HEK293 (cell line): ENCODE data around the gene KLF2.
A peak's percentile ranks its signal among the peaks of the same experiment; 100 is the strongest.

Experiments used
- CTCF ChIA-PET: fragments of 350-600 bp; formaldehyde crosslinking; extraction: SDS; loops from one replicate; lab custom pipeline; 2021; ENCODE audit warnings: antibody characterized with exemption; lab: Yijun Ruan, JAX
- POLR2A ChIA-PET: fragments of 300-600 bp; formaldehyde crosslinking; extraction: SDS; loops from one replicate; lab custom pipeline; 2020; ENCODE audit warnings: antibody characterized with exemption, inconsistent platforms; lab: Yijun Ruan, JAX
- H3K27ac ChIP-seq: fragments of 200-500 bp; sonication (Bioruptor generic); 2 replicates; pipeline ENCODE4 v1.5.1; 2014; ENCODE audit warnings: low read depth, low read length, control low read depth, inconsistent platforms; ENCODE audit errors: extremely low read depth
- H3K36me3 ChIP-seq, 2 experiments: fragments of 200-500 bp in 1 of 2; sonication (Bioruptor generic) in 1 of 2; 1 replicate in 1 of 2; 2 replicates in 1 of 2; pipeline ENCODE4 v1.5.1; 2014 to 2017; ENCODE audit warnings: inconsistent platforms in 2 of 2, low read length in 2 of 2; ENCODE audit not compliant: control insufficient read depth in 2 of 2, insufficient read depth in 1 of 2
- H3K4me1 ChIP-seq: fragments of 200-500 bp; sonication (Bioruptor generic); 2 replicates; pipeline ENCODE4 v1.5.1; 2014; ENCODE audit warnings: mild to moderate bottlenecking, low read length, inconsistent platforms; ENCODE audit not compliant: control insufficient read depth, insufficient read depth
- H3K4me3 ChIP-seq: 2 replicates; pipeline ENCODE4 v1.5.1; 2011; ENCODE audit warnings: low read depth, mild to moderate bottlenecking, control low read depth, low read length, moderate library complexity
- H3K9me3 ChIP-seq: fragments of 200-500 bp; sonication (Bioruptor generic); 2 replicates; pipeline ENCODE4 v1.5.1; 2014; ENCODE audit warnings: low read depth, low read length, inconsistent platforms; ENCODE audit not compliant: control insufficient read depth, insufficient read depth
- EGR2 ChIP-seq: fragments of 450-650 bp; formaldehyde crosslinking; IDR thresholded peaks from 2 replicates; pipeline ENCODE4 v1.5.1; 2016; ENCODE audit warnings: low read depth, missing biosample characterization, missing genetic modification characterization
- KLF1 ChIP-seq: fragments of 450-650 bp; formaldehyde crosslinking; IDR thresholded peaks from 2 replicates; pipeline ENCODE4 v1.5.1; 2016; ENCODE audit warnings: missing biosample characterization, missing genetic modification characterization
- KLF10 ChIP-seq: fragments of 450-650 bp; IDR thresholded peaks from 2 replicates; pipeline ENCODE4 v1.5.1; 2018; ENCODE audit warnings: missing biosample characterization, mild to moderate bottlenecking, missing genetic modification characterization
- KLF17 ChIP-seq: fragments of 450-650 bp; formaldehyde crosslinking; IDR thresholded peaks from 2 replicates; pipeline ENCODE4 v1.5.1; 2016; ENCODE audit warnings: missing biosample characterization, missing genetic modification characterization
- MEIS1 ChIP-seq: sonication (generic); formaldehyde crosslinking; IDR thresholded peaks from 2 replicates; pipeline ENCODE4 v1.8.1; 2022; ENCODE audit warnings: missing genetic modification reagents, mild to moderate bottlenecking, borderline replicate concordance
- REPIN1 ChIP-seq: fragments of 450-650 bp; formaldehyde crosslinking; IDR thresholded peaks from 2 replicates; pipeline ENCODE4 v1.5.1; 2017; ENCODE audit warnings: missing biosample characterization, missing genetic modification characterization, low read depth
- SETDB1 ChIP-seq: IDR thresholded peaks from one replicate; pipeline ENCODE4 v1.6.1; 2017; ENCODE audit warnings: mild to moderate bottlenecking, low read length, moderate library complexity, mixed read lengths; ENCODE audit not compliant: insufficient read length
- SP7 ChIP-seq: fragments of 450-650 bp; formaldehyde crosslinking; IDR thresholded peaks from 2 replicates; pipeline ENCODE4 v1.5.1; 2016; ENCODE audit warnings: missing biosample characterization, missing genetic modification characterization
- TRIM28 ChIP-seq: IDR thresholded peaks from 2 replicates; pipeline ENCODE4 v1.6.1; 2011; ENCODE audit warnings: low read length, control low read depth, borderline replicate concordance
- YY1 ChIP-seq: fragments of 450-650 bp; formaldehyde crosslinking; IDR thresholded peaks from 2 replicates; pipeline ENCODE4 v1.5.1; 2018; ENCODE audit warnings: missing biosample characterization, missing genetic modification characterization
- ZBTB20 ChIP-seq: fragments of 450-650 bp; formaldehyde crosslinking; IDR thresholded peaks from 2 replicates; pipeline ENCODE4 v1.5.1; 2016; ENCODE audit warnings: missing biosample characterization, missing genetic modification characterization
- ZBTB21 ChIP-seq: fragments of 450-650 bp; formaldehyde crosslinking; IDR thresholded peaks from 2 replicates; pipeline ENCODE4 v1.5.1; 2017; ENCODE audit warnings: missing biosample characterization, missing genetic modification characterization
- ZBTB8A ChIP-seq: fragments of 450-650 bp; formaldehyde crosslinking; IDR thresholded peaks from 2 replicates; pipeline ENCODE4 v1.5.1; 2016; ENCODE audit warnings: missing biosample characterization, missing genetic modification characterization
- ZNF157 ChIP-seq: fragments of 450-650 bp; formaldehyde crosslinking; IDR thresholded peaks from 2 replicates; pipeline ENCODE4 v1.5.1; 2016; ENCODE audit warnings: missing biosample characterization, missing genetic modification characterization
- ZNF18 ChIP-seq: fragments of 450-650 bp; formaldehyde crosslinking; IDR thresholded peaks from 2 replicates; pipeline ENCODE4 v1.5.1; 2016; ENCODE audit warnings: missing biosample characterization, missing genetic modification characterization
- ZNF362 ChIP-seq: fragments of 450-650 bp; formaldehyde crosslinking; IDR thresholded peaks from 2 replicates; pipeline ENCODE4 v1.5.1; 2016; ENCODE audit warnings: missing biosample characterization, missing genetic modification characterization
- ZNF48 ChIP-seq: fragments of 450-650 bp; formaldehyde crosslinking; IDR thresholded peaks from 2 replicates; pipeline ENCODE4 v1.5.1; 2016; ENCODE audit warnings: missing biosample characterization, missing genetic modification characterization
- ZNF501 ChIP-seq: fragments of 450-650 bp; formaldehyde crosslinking; IDR thresholded peaks from 2 replicates; pipeline ENCODE4 v1.5.1; 2016; ENCODE audit warnings: missing biosample characterization, missing genetic modification characterization
- ZNF677 ChIP-seq: fragments of 450-650 bp; IDR thresholded peaks from 2 replicates; pipeline ENCODE4 v1.5.0; 2018; ENCODE audit warnings: missing biosample characterization, mild to moderate bottlenecking, missing genetic modification characterization, moderate library complexity
- ZNF701 ChIP-seq: fragments of 450-650 bp; formaldehyde crosslinking; IDR thresholded peaks from 2 replicates; pipeline ENCODE4 v1.5.1; 2016; ENCODE audit warnings: missing biosample characterization, missing genetic modification characterization
- TF ChIP-seq, protein P1 (sequence below): fragments of 450-650 bp; formaldehyde crosslinking; IDR thresholded peaks from 2 replicates; pipeline ENCODE4 v1.5.1; 2016; ENCODE audit warnings: missing biosample characterization, missing genetic modification characterization

The KLF2 gene

GRCh38 chr19:16330368-16330801 lies 5.8 kb downstream of the KLF2 start (continued):
- TF ChIP-seq, protein P1, sequence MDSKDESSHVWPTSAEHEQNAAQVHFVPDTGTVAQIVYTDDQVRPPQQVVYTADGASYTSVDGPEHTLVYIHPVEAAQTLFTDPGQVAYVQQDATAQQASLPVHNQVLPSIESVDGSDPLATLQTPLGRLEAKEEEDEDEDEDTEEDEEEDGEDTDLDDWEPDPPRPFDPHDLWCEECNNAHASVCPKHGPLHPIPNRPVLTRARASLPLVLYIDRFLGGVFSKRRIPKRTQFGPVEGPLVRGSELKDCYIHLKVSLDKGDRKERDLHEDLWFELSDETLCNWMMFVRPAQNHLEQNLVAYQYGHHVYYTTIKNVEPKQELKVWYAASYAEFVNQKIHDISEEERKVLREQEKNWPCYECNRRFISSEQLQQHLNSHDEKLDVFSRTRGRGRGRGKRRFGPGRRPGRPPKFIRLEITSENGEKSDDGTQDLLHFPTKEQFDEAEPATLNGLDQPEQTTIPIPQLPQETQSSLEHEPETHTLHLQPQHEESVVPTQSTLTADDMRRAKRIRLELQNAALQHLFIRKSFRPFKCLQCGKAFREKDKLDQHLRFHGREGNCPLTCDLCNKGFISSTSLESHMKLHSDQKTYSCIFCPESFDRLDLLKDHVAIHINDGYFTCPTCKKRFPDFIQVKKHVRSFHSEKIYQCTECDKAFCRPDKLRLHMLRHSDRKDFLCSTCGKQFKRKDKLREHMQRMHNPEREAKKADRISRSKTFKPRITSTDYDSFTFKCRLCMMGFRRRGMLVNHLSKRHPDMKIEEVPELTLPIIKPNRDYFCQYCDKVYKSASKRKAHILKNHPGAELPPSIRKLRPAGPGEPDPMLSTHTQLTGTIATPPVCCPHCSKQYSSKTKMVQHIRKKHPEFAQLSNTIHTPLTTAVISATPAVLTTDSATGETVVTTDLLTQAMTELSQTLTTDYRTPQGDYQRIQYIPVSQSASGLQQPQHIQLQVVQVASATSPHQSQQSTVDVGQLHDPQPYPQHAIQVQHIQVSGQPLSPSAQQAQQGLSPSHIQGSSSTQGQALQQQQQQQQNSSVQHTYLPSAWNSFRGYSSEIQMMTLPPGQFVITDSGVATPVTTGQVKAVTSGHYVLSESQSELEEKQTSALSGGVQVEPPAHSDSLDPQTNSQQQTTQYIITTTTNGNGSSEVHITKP (tag by site-specific recombination) = no peak
- TF ChIP-seq ZBTB20 = peak; percentile 71
- TF ChIP-seq ZNF18 (tag by site-specific recombination) = peak; percentile 50; the same call in 1 of the 2 replicates
- peak; percentile 38; the same call in 1 of the 2 replicates for TF ChIP-seq KLF17 (tag by site-specific recombination)
- TF ChIP-seq KLF10 (tag by site-specific recombination) = peak; percentile 61
- TF ChIP-seq ZBTB21 (tag by site-specific recombination) = no peak
- peak; percentile 82 for TF ChIP-seq EGR2 (tag by site-specific recombination)
- no peak for TF ChIP-seq MEIS1 (CRISPR knock-in tag)
- peak; percentile 33; the same call in 1 of the 2 replicates for TF ChIP-seq ZBTB8A (tag by site-specific recombination)
- TF ChIP-seq ZNF677 (tag by site-specific recombination) = no peak
- no peak for TF ChIP-seq YY1 (tag by site-specific recombination)
- no peak for TF ChIP-seq TRIM28
- no peak for TF ChIP-seq ZNF362 (tag by site-specific recombination)
- no peak for TF ChIP-seq REPIN1 (tag by site-specific recombination)
- no peak for TF ChIP-seq ZNF157 (tag by site-specific recombination)
- TF ChIP-seq SETDB1 = no peak

DNA sequence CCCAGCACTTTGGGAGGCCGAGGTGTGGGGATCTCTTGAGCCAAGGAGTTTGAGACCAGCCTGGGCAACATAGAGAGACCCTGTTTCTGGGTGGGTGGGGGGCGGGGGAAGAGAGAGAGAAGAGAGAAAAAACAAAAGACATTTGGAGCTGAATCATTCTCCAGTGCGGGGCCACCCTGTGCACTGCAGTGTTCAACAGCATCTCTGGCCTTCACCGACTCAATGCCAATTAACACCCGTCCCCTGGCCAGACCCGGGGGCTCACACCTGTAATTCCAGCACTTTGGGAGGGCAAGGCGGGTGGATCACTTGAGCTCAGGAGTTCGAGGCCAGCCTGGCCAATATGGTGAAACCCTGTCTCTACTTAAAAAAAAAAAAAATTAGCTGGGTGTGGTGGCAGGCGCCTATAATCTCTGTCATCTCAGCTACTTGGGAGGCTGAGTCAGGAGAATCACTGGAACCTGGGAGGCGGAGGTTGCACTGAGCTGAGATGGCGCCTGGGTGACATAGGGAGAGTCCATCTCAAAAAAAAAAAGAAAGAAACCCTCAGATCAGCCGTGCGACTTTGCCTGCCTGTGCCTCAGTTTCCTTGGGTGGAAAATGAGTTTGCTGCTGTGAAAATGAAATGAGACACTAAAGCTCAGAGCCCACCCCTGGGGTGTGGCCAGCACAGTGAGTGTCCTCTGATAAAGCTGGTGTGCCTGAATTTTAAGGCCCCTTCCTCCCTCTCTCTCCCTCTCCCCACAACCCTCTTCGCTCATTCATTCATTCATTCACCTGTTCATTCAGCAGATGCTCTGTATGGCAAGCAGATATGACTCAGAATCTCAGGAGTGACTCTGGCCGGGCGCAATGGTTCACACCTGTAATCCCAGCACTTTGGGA lies 6.4 kb downstream of the KLF2 start:
- H3K4me3 ChIP-seq = no peak overlapping the region
- ChIA-PET CTCF (interaction anchor here (0.6 to 0.7 kb wide), 5 partner anchors 30 to 1580 kb away, joined by 3 to 6 read pairs (median 4); no protein-coding TSS in a partner anchor), POLR2A (no interaction called here)
- no peaks in the 10 kb centered on the region for H3K9me3 ChIP-seq
- no peaks in the 10 kb centered on the region for H3K4me1 ChIP-seq
- H3K27ac ChIP-seq = no peak overlapping the region
- TF ChIP-seq SP7 = 0 out of 2 replicates have a peak, but pooled peaks have one; percentile 6
- no peak for TF ChIP-seq ZNF701 (tag by site-specific recombination)
- no peak for TF ChIP-seq ZNF501 (tag by site-specific recombination)
- peak; percentile 43 for TF ChIP-seq KLF1 (tag by site-specific recombination)
- TF ChIP-seq ZNF48 (tag by site-specific recombination) = no peak
- H3K36me3 ChIP-seq = peaks cover 0 to 12% of the 10 kb centered on the region in 2 experiments; a peak in 1 of 3 replicates
